HG03025 (cell line): Measurements from ENCODE around the gene COL24A1.
A peak's percentile ranks its signal among the peaks of the same experiment; 100 is the strongest.
"Not testable (repeated sequence)": the region's sequence is repeated elsewhere in the genome, so short reads cannot be mapped to it uniquely, and the experiment has no call there.

Source experiments
- ATAC-seq: cut with Tn5 transposase; IDR thresholded peaks from one replicate; pipeline ENCODE4 v1.9.1; 2021; ENCODE audit warnings: mild to moderate bottlenecking, moderate library complexity; ENCODE audit not compliant: unreplicated experiment, low FRiP score

Gene COL24A1

GRCh38 chr1:86085741-86086409 is 70.7 kb downstream of the COL24A1 start:
- ATAC-seq = no peak

DNA sequence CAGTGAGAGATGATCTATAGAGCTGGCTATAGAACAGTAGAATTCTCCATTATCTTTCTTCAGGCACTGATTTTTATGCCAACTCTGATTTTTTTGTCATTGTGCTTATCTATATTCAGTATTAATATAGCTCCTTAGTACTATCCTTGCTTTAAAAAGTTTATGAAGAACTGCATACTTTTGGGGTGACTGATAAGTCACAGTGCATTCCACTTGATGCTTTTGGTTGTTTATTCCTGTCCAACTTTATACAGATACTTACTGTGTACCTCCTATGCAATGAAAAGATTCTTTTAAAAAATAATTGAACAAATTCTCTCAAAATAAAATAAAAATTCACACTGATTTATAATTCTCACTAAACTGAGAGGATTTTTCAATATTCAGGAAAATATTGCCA is 71.6 kb downstream of the COL24A1 start:
- ATAC-seq = no peak

DNA sequence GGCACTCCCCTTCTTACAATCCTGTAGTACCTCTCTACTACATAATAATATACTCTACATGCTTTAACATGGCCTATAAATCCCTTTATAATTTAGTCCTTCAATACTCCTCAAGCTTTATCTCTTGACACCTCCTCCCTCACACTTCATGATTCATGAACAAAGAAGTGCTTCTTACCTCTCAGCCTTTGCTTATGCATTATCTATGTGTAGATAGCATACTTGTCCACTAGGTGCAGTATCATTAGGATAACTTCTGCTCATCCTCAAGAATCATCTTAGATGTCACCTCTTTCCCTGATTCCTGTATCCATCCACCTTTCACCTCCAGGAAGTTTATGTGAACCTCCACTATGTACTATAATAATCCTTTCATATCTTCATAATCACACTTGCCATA is 74.4 kb downstream of the COL24A1 start:
- no peak for ATAC-seq

DNA sequence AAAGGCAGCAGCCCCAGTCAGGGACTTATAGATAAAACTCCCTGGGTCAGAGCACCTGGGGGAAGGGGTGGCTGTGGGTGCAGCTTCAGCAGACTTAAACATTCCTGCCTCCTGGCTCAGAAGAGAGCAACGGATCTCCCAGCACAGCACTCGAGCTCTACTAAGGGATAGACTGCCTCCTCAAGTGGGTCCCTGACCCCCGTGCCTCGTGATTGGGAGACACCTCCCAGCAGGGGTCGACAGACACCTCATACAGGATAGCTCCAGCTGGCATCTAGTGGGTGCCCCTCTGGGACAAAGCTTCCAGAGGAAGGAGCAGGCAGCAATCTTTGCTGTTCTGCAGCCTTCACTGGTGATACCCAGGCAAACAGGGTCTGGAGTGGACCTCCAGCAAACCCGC is 84.1 kb downstream of the COL24A1 start:
- ATAC-seq = not testable (repeated sequence)

DNA sequence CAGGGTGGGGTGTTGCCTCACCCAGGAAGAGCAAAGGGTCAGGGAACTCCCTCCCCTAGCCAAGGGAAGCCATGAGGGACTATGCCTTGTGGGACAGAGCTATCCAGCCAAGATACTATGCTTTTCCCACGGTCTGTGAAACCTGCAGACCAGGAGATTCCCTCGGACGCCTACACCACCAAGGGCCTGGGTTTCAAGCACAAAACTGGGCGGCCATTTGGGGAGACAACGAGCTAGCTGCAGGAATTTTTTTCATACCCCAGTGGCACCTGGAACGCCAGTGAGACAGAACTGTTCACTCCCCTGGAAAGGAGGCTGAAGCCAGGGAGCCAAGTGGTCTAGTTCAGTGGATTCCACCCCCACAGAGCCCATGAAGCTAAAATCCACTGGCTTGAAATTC is 84.7 kb downstream of the COL24A1 start:
- not testable (repeated sequence) for ATAC-seq

GRCh38 chr1:86069757-86070145 is 86.8 kb downstream of the COL24A1 start:
- no peak for ATAC-seq

- no peak for ATAC-seq
Observed at GRCh38 chr1:86068841-86069756, 87.5 kb downstream of the COL24A1 start.

- no peak for ATAC-seq
Observed at GRCh38 chr1:86068271-86068721, 88.3 kb downstream of the COL24A1 start.

DNA sequence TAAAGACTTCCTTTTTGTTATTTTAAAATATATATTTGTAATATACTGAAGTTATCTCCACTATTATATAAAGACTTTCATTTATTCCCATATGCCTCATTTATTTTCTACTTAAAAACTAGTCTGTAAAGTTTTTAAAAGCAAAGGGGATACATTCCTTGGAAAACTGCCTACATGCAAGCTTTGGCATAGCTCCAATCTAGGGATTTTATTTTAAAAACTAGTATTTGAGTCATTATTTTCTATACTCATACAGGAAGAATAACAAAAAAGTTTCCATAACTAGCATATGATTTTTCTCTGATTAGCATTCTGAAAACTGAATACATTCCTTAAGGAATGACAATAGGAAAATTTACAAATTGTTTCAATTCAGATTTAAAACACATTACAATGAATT is 88.9 kb downstream of the COL24A1 start:
- no peak for ATAC-seq

GRCh38 chr1:86064899-86065298 is 91.7 kb downstream of the COL24A1 start:
- ATAC-seq = no peak

- ATAC-seq = no peak
Observed at GRCh38 chr1:86063721-86064120, 92.9 kb downstream of the COL24A1 start.

DNA sequence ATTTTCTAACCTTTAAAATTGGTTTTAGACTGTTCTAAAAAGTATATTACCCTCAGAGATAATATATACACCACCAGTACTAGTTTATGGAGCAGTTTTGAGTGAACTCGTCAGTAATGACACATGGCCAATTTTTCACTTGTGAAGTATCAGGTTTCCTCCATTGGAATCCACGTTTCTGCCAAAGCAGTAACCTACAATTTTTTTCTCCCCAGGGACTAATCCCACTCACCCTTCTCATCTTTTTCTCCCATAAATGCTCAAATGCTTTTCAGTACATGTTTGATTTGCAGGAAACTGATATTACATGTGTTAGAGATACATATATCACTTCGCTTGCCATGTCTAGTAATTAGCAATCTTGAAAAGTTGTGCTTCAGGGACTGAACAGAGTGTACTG is 94.1 kb downstream of the COL24A1 start:
- no peak for ATAC-seq

DNA sequence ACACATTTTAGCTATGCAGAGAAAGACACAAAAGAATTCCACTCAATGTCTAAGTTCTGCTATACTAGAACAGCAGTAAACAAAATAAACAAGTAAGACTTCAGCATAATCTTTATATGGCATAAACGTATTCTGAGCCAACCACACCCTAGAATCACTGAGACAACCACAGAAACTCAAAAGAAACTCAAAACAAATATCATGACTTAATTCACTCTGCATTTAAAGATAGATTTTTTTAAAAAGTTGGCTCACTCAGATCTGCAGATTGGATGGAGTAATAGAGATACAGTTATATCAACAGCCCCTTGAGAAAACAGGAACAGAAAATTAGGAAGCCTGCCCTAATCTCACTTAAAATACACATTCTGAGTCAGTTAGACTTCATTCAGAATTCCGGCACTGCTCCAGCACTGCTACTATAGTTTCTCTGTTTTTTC is 95.0 kb downstream of the COL24A1 start:
- ATAC-seq = peak; percentile 94

GRCh38 chr1:86054396-86054795 is 102.2 kb downstream of the COL24A1 start:
- no peak for ATAC-seq

GRCh38 chr1:86052948-86053698 is 103.4 kb downstream of the COL24A1 start:
- ATAC-seq = peak; percentile 70

DNA sequence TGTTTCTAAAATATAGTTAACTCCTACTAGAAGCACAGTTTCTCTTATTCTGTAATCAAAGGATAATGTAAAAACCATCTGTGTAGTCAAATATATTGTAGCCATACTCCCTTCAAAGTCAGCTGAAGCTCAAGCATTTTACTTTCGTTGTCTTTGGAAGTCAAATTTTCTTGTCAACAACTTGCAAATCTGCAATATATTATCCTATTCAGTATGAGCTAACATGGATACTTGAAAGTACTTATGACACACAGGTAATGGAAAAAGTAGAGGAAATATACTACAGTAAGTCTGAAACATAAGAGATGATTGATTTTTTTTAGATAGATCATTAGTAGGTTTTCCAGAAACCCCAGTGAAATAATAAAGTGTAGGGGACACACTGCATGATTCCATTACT is 121.5 kb downstream of the COL24A1 start:
- ATAC-seq = no peak

DNA sequence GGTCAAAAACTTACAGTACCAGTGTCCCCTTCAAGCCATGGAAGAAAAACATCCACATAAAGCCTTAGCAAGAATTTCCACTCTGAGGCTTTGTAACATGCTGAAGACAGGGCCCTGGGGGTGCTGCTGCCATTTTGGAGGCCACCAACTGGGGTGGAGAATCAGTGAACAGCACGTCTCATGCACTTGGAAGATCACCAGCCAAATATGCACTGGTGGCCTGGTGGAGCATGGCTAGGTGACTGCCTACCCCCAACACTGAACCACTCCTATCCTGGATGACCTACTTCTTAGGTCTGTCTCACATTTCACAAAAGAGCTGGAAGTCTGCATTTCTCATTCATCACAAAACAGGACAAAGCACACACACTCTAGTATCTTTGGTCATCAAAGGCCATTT is 126.4 kb downstream of the COL24A1 start:
- no peak for ATAC-seq

- no peak for ATAC-seq
Observed at GRCh38 chr1:86018283-86018923, 138.2 kb downstream of the COL24A1 start.

DNA sequence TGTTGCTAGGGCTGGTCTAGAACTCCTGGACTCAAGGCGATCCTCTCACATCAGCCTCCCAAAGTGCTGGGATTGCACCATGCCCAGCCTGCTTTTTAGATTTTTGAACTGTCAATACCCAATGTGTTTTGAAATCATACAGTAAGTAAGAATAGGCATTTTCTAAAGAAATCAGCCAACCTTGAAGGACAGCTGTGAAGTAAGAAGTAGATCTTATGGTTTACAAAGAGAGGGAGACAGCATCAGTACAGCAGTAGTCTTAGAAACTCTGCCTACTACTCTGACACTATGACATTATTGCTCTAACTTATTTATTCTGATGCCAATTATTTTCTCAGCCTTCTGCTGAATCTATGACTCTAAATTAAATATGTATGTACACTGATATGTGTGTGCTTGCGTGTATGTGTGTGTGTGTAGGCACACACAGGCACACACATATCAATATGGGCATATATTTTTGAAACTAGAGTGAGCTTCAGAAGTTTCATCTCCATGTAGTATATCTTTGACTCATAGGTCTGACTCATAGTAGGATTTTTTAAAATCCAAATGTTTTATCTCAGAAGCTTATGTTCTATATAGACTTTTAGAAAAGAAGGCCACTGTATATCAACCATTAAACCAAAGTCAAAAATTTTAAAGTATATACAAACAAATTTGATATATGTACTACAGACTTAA is 140.4 kb downstream of the COL24A1 start:
- ATAC-seq = peak; percentile 67

- no peak for ATAC-seq
Observed at GRCh38 chr1:86015375-86015774, 141.2 kb downstream of the COL24A1 start.
